Neural progenitor cell (in vitro differentiated cells): ENCODE results near the gene MAPK4. TPM values are rescaled to one million over a fixed set of nuclear protein-coding genes. Genes with fewer than 3 reads are reported as not detected.

Experiments
- DNase-seq: peaks from one replicate; pipeline ENCODE4 v3.0.0-alpha.2; 2016; ENCODE audit warnings: low spot score
- H2AFZ ChIP-seq: fragments of 200-600 bp; sonication (generic); replicated peaks from 2 replicates; pipeline ENCODE4 v1.6.1; 2016; ENCODE audit warnings: antibody characterized with exemption
- H3F3A ChIP-seq: fragments of 200-600 bp; sonication (generic); 2 replicates; pipeline ENCODE4 v1.6.1; 2016; ENCODE audit warnings: antibody characterized with exemption, low read depth
- H3K27ac ChIP-seq: fragments of 200-600 bp; sonication (generic); 2 replicates; pipeline ENCODE4 v1.5.1; 2016; ENCODE audit warnings: mild to moderate bottlenecking
- H3K27me3 ChIP-seq: fragments of 200-600 bp; sonication (generic); 2 replicates; pipeline ENCODE4 v1.6.1; 2016; ENCODE audit warnings: mild to moderate bottlenecking, moderate library complexity
- H3K36me3 ChIP-seq: fragments of 200-600 bp; sonication (generic); 2 replicates; pipeline ENCODE4 v1.5.1; 2016
- H3K4me1 ChIP-seq: fragments of 200-600 bp; sonication (generic); 2 replicates; pipeline ENCODE4 v1.6.1; 2016; ENCODE audit warnings: mixed run types
- H3K4me2 ChIP-seq: fragments of 200-600 bp; sonication (generic); 2 replicates; pipeline ENCODE4 v1.6.1; 2016
- H3K4me3 ChIP-seq: fragments of 200-600 bp; sonication (generic); 2 replicates; pipeline ENCODE4 v1.5.1; 2016
- H3K79me2 ChIP-seq: fragments of 200-600 bp; sonication (generic); 2 replicates; pipeline ENCODE4 v1.6.1; 2016; ENCODE audit warnings: low read depth
- H3K9ac ChIP-seq: fragments of 200-600 bp; sonication (generic); 2 replicates; pipeline ENCODE4 v1.6.1; 2016
- H3K9me3 ChIP-seq: fragments of 200-600 bp; sonication (generic); 2 replicates; pipeline ENCODE4 v1.5.1; 2016; ENCODE audit warnings: low read depth
- H4K20me1 ChIP-seq: fragments of 200-600 bp; sonication (generic); 2 replicates; pipeline ENCODE4 v1.6.1; 2016; ENCODE audit warnings: low read depth
- H3K27ac Mint-ChIP-seq: 3 replicates; pipeline ENCODE4 v1.8.0; 2021; ENCODE audit warnings: mixed read lengths
- H3K27me3 Mint-ChIP-seq: 2 replicates; pipeline ENCODE4 v1.8.0; 2022; ENCODE audit warnings: low read depth, mild to moderate bottlenecking, inconsistent platforms, moderate library complexity, mixed read lengths; ENCODE audit not compliant: insufficient read depth
- H3K36me3 Mint-ChIP-seq: 3 replicates; pipeline ENCODE4 v1.8.0; 2021; ENCODE audit warnings: mixed read lengths
- H3K4me1 Mint-ChIP-seq: 3 replicates; pipeline ENCODE4 v1.8.0; 2021; ENCODE audit warnings: mixed read lengths
- H3K4me3 Mint-ChIP-seq: 3 replicates; pipeline ENCODE4 v1.8.0; 2021; ENCODE audit warnings: mild to moderate bottlenecking, moderate library complexity, mixed read lengths
- H3K9me3 Mint-ChIP-seq: 3 replicates; pipeline ENCODE4 v1.8.0; 2020; ENCODE audit warnings: mixed read lengths
- CTCF ChIP-seq: fragments of 200-600 bp; sonication (generic); IDR thresholded peaks from 2 replicates; pipeline ENCODE4 v1.5.1; 2017; ENCODE audit warnings: antibody characterized with exemption, mild to moderate bottlenecking
- EZH2 ChIP-seq: fragments of 200-600 bp; sonication (generic); IDR thresholded peaks from 2 replicates; pipeline ENCODE4 v1.6.1; 2017; ENCODE audit warnings: antibody characterized with exemption, mild to moderate bottlenecking, moderate library complexity
- EZH2phosphoT487 ChIP-seq: fragments of 200-600 bp; sonication (generic); IDR thresholded peaks from 2 replicates; pipeline ENCODE4 v1.6.1; 2017; ENCODE audit warnings: antibody characterized with exemption
- total RNA-seq: library from RNA; depleted of rRNA; stranded (reverse); fragments of >200 nt; gene quantifications from 2 replicates; pipeline ENCODE4 v1.2.3, GENCODE V29; 2015; ENCODE audit warnings: low replicate concordance

Gene MAPK4
- total RNA-seq, 1 donor from 2014 or later = 7.0 TPM

DNA sequence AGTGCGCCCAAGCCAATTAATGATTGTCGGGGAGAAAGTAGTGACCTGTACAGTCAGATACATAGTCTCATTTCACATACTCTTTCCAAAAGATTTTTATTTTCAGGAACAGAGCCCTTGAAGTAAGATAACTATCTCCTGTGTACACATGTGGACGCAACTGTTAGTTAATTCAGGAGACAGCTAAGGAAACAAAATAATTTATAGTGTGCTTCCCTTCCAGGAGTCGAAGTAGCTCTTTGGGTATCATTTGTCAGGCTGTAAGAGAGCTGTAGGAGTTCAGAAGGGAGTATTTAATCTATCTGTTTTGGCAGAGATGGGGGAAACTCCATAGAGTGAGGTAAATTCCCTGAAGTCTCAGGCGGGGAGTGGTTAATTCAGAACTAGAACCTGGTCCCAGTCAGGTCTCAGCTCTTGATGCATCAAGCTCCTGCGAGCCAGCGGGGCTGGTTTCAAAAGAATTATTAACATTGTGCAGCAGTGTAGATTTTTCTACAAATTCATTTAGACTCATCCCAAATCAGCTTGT lies 63.0 kb downstream of the MAPK4 start:
- no peak overlapping the region for H3K4me2 ChIP-seq
- H3K27ac ChIP-seq = no peak overlapping the region
- Mint-ChIP-seq H3K9me3 (peaks cover 3% of the 10 kb centered on the region), H3K4me3 (no peak overlapping the region), H3K36me3 (peaks cover 6% of the 10 kb centered on the region), H3K27ac (no peak overlapping the region), H3K4me1 (peaks cover 7% of the 10 kb centered on the region), H3K27me3 (no peaks in the 10 kb centered on the region)
- H3K4me3 ChIP-seq = no peak overlapping the region
- H3F3A ChIP-seq = no peaks in the 10 kb centered on the region
- no peaks in the 10 kb centered on the region for H3K9me3 ChIP-seq
- H3K27me3 ChIP-seq = no peaks in the 10 kb centered on the region
- H3K79me2 ChIP-seq = no peaks in the 10 kb centered on the region
- no peak for DNase-seq
- no peaks in the 10 kb centered on the region for H4K20me1 ChIP-seq
- H2AFZ ChIP-seq = no peak overlapping the region
- no peak overlapping the region for H3K9ac ChIP-seq
- TF ChIP-seq EZH2 = no peak
- TF ChIP-seq EZH2phosphoT487 = no peak
- no peak for TF ChIP-seq CTCF
- H3K4me1 ChIP-seq = no peaks in the 10 kb centered on the region
- H3K36me3 ChIP-seq = no peaks in the 10 kb centered on the region

GRCh38 chr18:50623694-50624352 lies 63.9 kb downstream of the MAPK4 start:
- H3K4me3 Mint-ChIP-seq = no peak overlapping the region
- peaks cover 11% of the 10 kb centered on the region for H3K4me1 Mint-ChIP-seq
- TF ChIP-seq EZH2phosphoT487 = no peak
- TF ChIP-seq EZH2 = no peak
- TF ChIP-seq CTCF = no peak
- no peaks in the 10 kb centered on the region for H3K4me1 ChIP-seq
- no peaks in the 10 kb centered on the region for H4K20me1 ChIP-seq
- H3K9me3 ChIP-seq = no peaks in the 10 kb centered on the region
- H3K79me2 ChIP-seq = no peaks in the 10 kb centered on the region
- no peak overlapping the region for H2AFZ ChIP-seq
- no peaks in the 10 kb centered on the region for H3K27me3 ChIP-seq
- peaks cover 6% of the 10 kb centered on the region for H3K36me3 Mint-ChIP-seq
- H3F3A ChIP-seq = no peaks in the 10 kb centered on the region
- H3K27me3 Mint-ChIP-seq = peaks cover 4% of the 10 kb centered on the region
- H3K4me2 ChIP-seq = no peak overlapping the region
- no peak for DNase-seq
- no peaks in the 10 kb centered on the region for H3K36me3 ChIP-seq
- peaks cover 3% of the 10 kb centered on the region for H3K9me3 Mint-ChIP-seq
- no peak overlapping the region for H3K27ac Mint-ChIP-seq
- no peak overlapping the region for H3K4me3 ChIP-seq
- H3K9ac ChIP-seq = no peak overlapping the region
- no peak overlapping the region for H3K27ac ChIP-seq

- H3K4me3 Mint-ChIP-seq = no peak overlapping the region
- H3K36me3 Mint-ChIP-seq = peaks cover 6% of the 10 kb centered on the region
- peaks cover 4% of the 10 kb centered on the region for H3K27me3 Mint-ChIP-seq
- no peak for TF ChIP-seq EZH2phosphoT487
- no peak for TF ChIP-seq EZH2
- no peak for TF ChIP-seq CTCF
- Histone ChIP-seq H3K4me3 (no peak overlapping the region), H2AFZ (no peak overlapping the region), H3K4me2 (no peak overlapping the region), H3K79me2 (no peaks in the 10 kb centered on the region), H3K27me3 (no peaks in the 10 kb centered on the region), H3K9ac (no peak overlapping the region), H4K20me1 (no peaks in the 10 kb centered on the region), H3K36me3 (no peaks in the 10 kb centered on the region), H3K9me3 (no peaks in the 10 kb centered on the region), H3F3A (no peaks in the 10 kb centered on the region), H3K27ac (no peak overlapping the region), H3K4me1 (no peaks in the 10 kb centered on the region)
- H3K27ac Mint-ChIP-seq = no peak overlapping the region
- DNase-seq = no peak
- peaks cover 11% of the 10 kb centered on the region for H3K4me1 Mint-ChIP-seq
- H3K9me3 Mint-ChIP-seq = peaks cover 3% of the 10 kb centered on the region
These were observed 65.1 kb downstream of the MAPK4 start for GRCh38 chr18:50624981-50625380.
